ENCODE data around the gene TNIP1. TPM values are rescaled to one million over a fixed set of nuclear protein-coding genes. Genes with fewer than 3 reads are reported as not detected.

Gene TNIP1
- total RNA-seq, 2 experiments from 2014 or later: 351 to 408 TPM

- ChIA-PET CTCF (interaction anchor here (0.7 to 1.2 kb wide), 2 partner anchors 108 to 158 kb away, joined by 3 to 4 read pairs; no protein-coding TSS in a partner anchor), POLR2A (no interaction called here)
- no peak overlapping the region for H3K27ac Mint-ChIP-seq
- intact Hi-C loops (cut with DNase I, micrococcal nuclease): no loop called here
- H3K27me3 Mint-ChIP-seq: peaks cover 4% of the 10 kb centered on the region
- H3K9me3 Mint-ChIP-seq (ENCODE audit: low read depth): no peaks in the 10 kb centered on the region
- ATAC-seq: no peak
- no peaks in the 10 kb centered on the region for H3K36me3 Mint-ChIP-seq (ENCODE audit: low read depth)
- DNase-seq: no peak
- H3K4me3 Mint-ChIP-seq: no peak overlapping the region
- no peaks in the 10 kb centered on the region for H3K4me1 Mint-ChIP-seq
These were observed 73.2 kb downstream of the TNIP1 start for GRCh38 chr5:151007430-151008209.

GRCh38 chr5:151006704-151007334 is 74.0 kb downstream of the TNIP1 start:
- CTCF ChIA-PET: interaction anchor here (0.7 to 1.2 kb wide), 2 partner anchors 109 to 158 kb away, joined by 3 to 4 read pairs; no protein-coding TSS in a partner anchor
- H3K4me1 Mint-ChIP-seq: no peaks in the 10 kb centered on the region

GRCh38 chr5:151005950-151006576 is 74.8 kb downstream of the TNIP1 start:
- no peaks in the 10 kb centered on the region for H3K9me3 Mint-ChIP-seq (ENCODE audit: low read depth)
- ChIA-PET POLR2A (no interaction called here), CTCF (interaction anchor here (0.7 to 1.9 kb wide), 2 partner anchors 47 to 159 kb away, joined by 3 to 7 read pairs; no protein-coding TSS in a partner anchor)
- no peaks in the 10 kb centered on the region for H3K36me3 Mint-ChIP-seq (ENCODE audit: low read depth)
- H3K4me1 Mint-ChIP-seq: no peaks in the 10 kb centered on the region
- H3K27ac Mint-ChIP-seq: no peak overlapping the region
- H3K27me3 Mint-ChIP-seq: peaks cover 2% of the 10 kb centered on the region
- no peak for DNase-seq
- H3K4me3 Mint-ChIP-seq: no peak overlapping the region
- no peak for ATAC-seq
- intact Hi-C loops (cut with DNase I, micrococcal nuclease): no loop called here

More at GRCh38 chr5:151006704-151007334, 74.0 kb downstream of the TNIP1 start:
- no peak for ATAC-seq
- no peak for DNase-seq
- H3K4me3 Mint-ChIP-seq: no peak overlapping the region
- H3K27me3 Mint-ChIP-seq: peaks cover 4% of the 10 kb centered on the region
- H3K36me3 Mint-ChIP-seq (ENCODE audit: low read depth): no peaks in the 10 kb centered on the region
- H3K27ac Mint-ChIP-seq: no peak overlapping the region
- intact Hi-C loops (cut with DNase I, micrococcal nuclease): no loop called here
- H3K9me3 Mint-ChIP-seq (ENCODE audit: low read depth): no peaks in the 10 kb centered on the region
- POLR2A ChIA-PET: no interaction called here

- POLR2A ChIA-PET: no interaction called here
- CTCF ChIA-PET: interaction anchor here (0.7 to 1.9 kb wide), 4 partner anchors 16 to 160 kb away, joined by 3 to 7 read pairs (median 3); no protein-coding TSS in a partner anchor
- Mint-ChIP-seq H3K4me3 (no peak overlapping the region), H3K27me3 (peaks cover 3% of the 10 kb centered on the region), H3K4me1 (no peaks in the 10 kb centered on the region), H3K27ac (no peak overlapping the region), H3K36me3 (ENCODE audit: low read depth) (no peaks in the 10 kb centered on the region), H3K9me3 (ENCODE audit: low read depth) (no peaks in the 10 kb centered on the region)
- intact Hi-C loops (cut with DNase I, micrococcal nuclease): no loop called here
- ATAC-seq (no peak), DNase-seq (no peak)
These were observed 75.5 kb downstream of the TNIP1 start for GRCh38 chr5:151005187-151005949.

- H3K36me3 Mint-ChIP-seq (ENCODE audit: low read depth): no peaks in the 10 kb centered on the region
- DNase-seq (no peak), ATAC-seq (no peak)
- no peak overlapping the region for H3K27ac Mint-ChIP-seq
- intact Hi-C loops (cut with DNase I, micrococcal nuclease): loop anchor here in 1 of 2 experiments (5.0 kb wide), 1 partner anchor 113 kb away; no protein-coding TSS in a partner anchor
- no peaks in the 10 kb centered on the region for H3K4me1 Mint-ChIP-seq
- peaks cover 3% of the 10 kb centered on the region for H3K27me3 Mint-ChIP-seq
- CTCF ChIA-PET: interaction anchor here (0.9 to 1.9 kb wide), 4 partner anchors 15 to 161 kb away, joined by 3 to 7 read pairs (median 4); no protein-coding TSS in a partner anchor
- no peaks in the 10 kb centered on the region for H3K9me3 Mint-ChIP-seq (ENCODE audit: low read depth)
- POLR2A ChIA-PET: no interaction called here
- no peak overlapping the region for H3K4me3 Mint-ChIP-seq
These were observed 76.3 kb downstream of the TNIP1 start for GRCh38 chr5:151004499-151004898.

- Mint-ChIP-seq H3K4me1 (no peaks in the 10 kb centered on the region), H3K36me3 (ENCODE audit: low read depth) (no peaks in the 10 kb centered on the region), H3K4me3 (no peak overlapping the region), H3K9me3 (ENCODE audit: low read depth) (no peaks in the 10 kb centered on the region), H3K27me3 (peaks cover 2% of the 10 kb centered on the region), H3K27ac (no peak overlapping the region)
- ChIA-PET CTCF (interaction anchor here (0.6 to 1.9 kb wide), 2 partner anchors 111 to 284 kb away, joined by 3 to 6 read pairs; no protein-coding TSS in a partner anchor), POLR2A (no interaction called here)
- DNase-seq: no peak
- intact Hi-C loops (cut with DNase I, micrococcal nuclease): loop anchor here in 1 of 2 experiments (5.0 kb wide), 1 partner anchor 114 kb away; no protein-coding TSS in a partner anchor
- ATAC-seq: no peak
These were observed 77.4 kb downstream of the TNIP1 start for GRCh38 chr5:151003503-151003860.

GRCh38 chr5:151002681-151003502 is 77.9 kb downstream of the TNIP1 start:
- POLR2A ChIA-PET: interaction anchor here (0.6 kb wide), 1 partner anchor 347 kb away, joined by 3 read pairs; no protein-coding TSS in a partner anchor
- Mint-ChIP-seq H3K27ac (no peak overlapping the region), H3K4me1 (no peaks in the 10 kb centered on the region), H3K27me3 (peaks cover 2% of the 10 kb centered on the region), H3K36me3 (ENCODE audit: low read depth) (no peaks in the 10 kb centered on the region), H3K4me3 (no peak overlapping the region), H3K9me3 (ENCODE audit: low read depth) (no peaks in the 10 kb centered on the region)
- intact Hi-C loops (cut with DNase I, micrococcal nuclease): loop anchor here (1.0 to 5.0 kb wide), 3 partner anchors 112 to 162 kb away; no protein-coding TSS in a partner anchor
- DNase-seq: no peak
- ATAC-seq: no peak
- CTCF ChIA-PET: interaction anchor here (0.7 to 3.1 kb wide), 8 partner anchors 13 to 339 kb away, joined by 3 to 25 read pairs (median 4); no protein-coding TSS in a partner anchor

GRCh38 chr5:151002250-151002649 is 78.6 kb downstream of the TNIP1 start:
- Mint-ChIP-seq H3K27me3 (peaks cover 2% of the 10 kb centered on the region), H3K9me3 (ENCODE audit: low read depth) (no peaks in the 10 kb centered on the region), H3K36me3 (ENCODE audit: low read depth) (no peaks in the 10 kb centered on the region), H3K27ac (no peak overlapping the region), H3K4me1 (no peaks in the 10 kb centered on the region), H3K4me3 (no peak overlapping the region)
- DNase-seq: no peak
- intact Hi-C loops (cut with DNase I, micrococcal nuclease): loop anchor here (1.0 to 5.0 kb wide), 3 partner anchors 113 to 163 kb away; no protein-coding TSS in a partner anchor
- ATAC-seq: no peak
- CTCF ChIA-PET: interaction anchor here (0.7 to 3.1 kb wide), 10 partner anchors 12 to 339 kb away, joined by 3 to 25 read pairs (median 4); no protein-coding TSS in a partner anchor
- POLR2A ChIA-PET: interaction anchor here (0.6 kb wide), 1 partner anchor 346 kb away, joined by 3 read pairs; no protein-coding TSS in a partner anchor

- CTCF ChIA-PET: interaction anchor here (0.6 to 3.1 kb wide), 4 partner anchors 41 to 164 kb away, joined by 3 to 25 read pairs (median 8); no protein-coding TSS in a partner anchor
These were observed 79.4 kb downstream of the TNIP1 start for GRCh38 chr5:151001436-151001835.

More at GRCh38 chr5:151001436-151001835, 79.4 kb downstream of the TNIP1 start:
- POLR2A ChIA-PET: no interaction called here
- no peak overlapping the region for H3K27ac Mint-ChIP-seq
- no peak overlapping the region for H3K4me3 Mint-ChIP-seq
- peaks cover 2% of the 10 kb centered on the region for H3K27me3 Mint-ChIP-seq
- DNase-seq: no peak
- H3K9me3 Mint-ChIP-seq (ENCODE audit: low read depth): no peaks in the 10 kb centered on the region
- intact Hi-C loops (cut with DNase I, micrococcal nuclease): loop anchor here in 1 of 2 experiments (5.0 kb wide), 1 partner anchor 116 kb away; no protein-coding TSS in a partner anchor
- no peak for ATAC-seq
- no peaks in the 10 kb centered on the region for H3K36me3 Mint-ChIP-seq (ENCODE audit: low read depth)
- no peaks in the 10 kb centered on the region for H3K4me1 Mint-ChIP-seq

All from activated CD4-positive, alpha-beta T cell treated with anti-CD3 and anti-CD28 coated beads for 36 hours (primary cell).